Measurements from ENCODE around the gene UBA5.

GRCh38 chr3:132661101-132661500 is 972 bp downstream of the UBA5 start:
- TF ChIP-seq ATF2 (tag by site-specific recombination; IDR thresholded peaks at IDR 0.05; ENCODE audit: low read depth) (no peak), ZNF488 (tag by site-specific recombination; IDR thresholded peaks at IDR 0.05) (no peak)

Data from HEK293 (cell line).